NCI-H345 treated with DMSO at 0.1 percent for 48 hours (cell line): ENCODE measurements around the gene PLA2G5.
"Not testable (repeated sequence)": the region's sequence is repeated elsewhere in the genome, so short reads cannot be mapped to it uniquely, and the experiment has no call there.

Experiments used
- DNase-seq: peaks from one replicate; lab custom pipeline; 2025; ENCODE audit not compliant: unreplicated experiment; lab: John Stamatoyannopoulos, UW

Gene PLA2G5, protein sequence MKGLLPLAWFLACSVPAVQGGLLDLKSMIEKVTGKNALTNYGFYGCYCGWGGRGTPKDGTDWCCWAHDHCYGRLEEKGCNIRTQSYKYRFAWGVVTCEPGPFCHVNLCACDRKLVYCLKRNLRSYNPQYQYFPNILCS

GRCh38 chr1:20069874-20070273, at the start of gene PLA2G5:
Gene PLA2G5 (plus strand): TSS chr1:20070194. CDS start chr1:20084831, 14,637 bp downstream.
- no peak for DNase-seq

- no peak for DNase-seq
These were observed 41.9 kb upstream of the PLA2G5 start for GRCh38 chr1:20028125-20028524.

DNA sequence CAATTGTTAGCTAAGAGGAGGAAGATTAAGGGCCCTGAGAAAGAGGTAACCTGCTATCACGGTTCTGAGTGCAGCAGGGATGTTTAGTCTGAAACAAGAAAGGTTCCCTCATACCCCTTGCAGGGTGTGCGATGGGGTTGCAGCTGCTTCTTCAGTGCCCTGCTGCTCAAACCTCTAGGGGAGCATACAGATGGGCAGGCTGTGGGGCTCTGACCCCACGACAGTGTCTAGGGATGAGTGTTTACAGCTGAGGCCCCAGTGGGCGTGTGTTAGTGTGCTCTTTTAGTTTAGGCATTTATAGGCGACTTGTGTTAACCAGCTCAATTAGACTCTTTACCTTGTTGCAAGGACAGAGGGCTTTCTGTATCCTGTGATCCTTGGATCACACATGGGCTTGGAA, 41.3 kb upstream of the PLA2G5 start:
- DNase-seq = no peak

GRCh38 chr1:20029178-20029912, 40.6 kb upstream of the PLA2G5 start:
- DNase-seq = no peak

DNA sequence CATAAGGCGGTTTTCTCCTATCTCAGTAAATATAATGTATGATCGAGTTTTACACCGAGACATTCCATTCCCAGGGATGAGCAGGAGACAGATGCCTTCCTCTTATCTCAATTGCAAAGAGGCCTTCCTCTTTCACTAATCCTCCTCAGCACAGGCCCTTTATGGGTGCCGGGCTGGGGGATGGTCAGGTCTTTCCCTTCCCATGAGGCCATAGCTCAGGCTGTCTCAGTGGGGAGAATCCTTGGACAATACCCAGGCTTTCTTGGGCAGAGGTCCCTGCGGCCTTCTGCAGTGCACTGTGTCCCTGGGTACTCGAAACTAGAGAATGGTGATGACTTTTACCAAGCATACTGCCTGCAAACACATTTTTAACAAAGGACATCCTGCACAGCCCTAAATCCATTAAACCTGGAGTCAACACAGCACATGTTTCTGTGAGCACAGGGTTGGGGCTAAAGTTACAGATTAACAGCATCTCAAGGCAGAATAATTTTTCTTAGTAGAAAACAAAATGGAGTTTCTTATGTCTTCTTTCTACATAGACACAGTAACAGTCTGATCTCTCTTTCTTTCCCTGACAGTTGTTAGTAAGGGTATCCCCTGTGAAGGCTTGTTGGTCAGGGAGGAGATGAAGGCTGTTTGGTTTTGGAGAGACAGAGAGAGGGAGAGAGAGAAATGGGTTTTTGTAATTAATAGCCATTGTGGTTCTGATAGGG, 39.4 kb upstream of the PLA2G5 start:
- DNase-seq = not testable (repeated sequence)

DNA sequence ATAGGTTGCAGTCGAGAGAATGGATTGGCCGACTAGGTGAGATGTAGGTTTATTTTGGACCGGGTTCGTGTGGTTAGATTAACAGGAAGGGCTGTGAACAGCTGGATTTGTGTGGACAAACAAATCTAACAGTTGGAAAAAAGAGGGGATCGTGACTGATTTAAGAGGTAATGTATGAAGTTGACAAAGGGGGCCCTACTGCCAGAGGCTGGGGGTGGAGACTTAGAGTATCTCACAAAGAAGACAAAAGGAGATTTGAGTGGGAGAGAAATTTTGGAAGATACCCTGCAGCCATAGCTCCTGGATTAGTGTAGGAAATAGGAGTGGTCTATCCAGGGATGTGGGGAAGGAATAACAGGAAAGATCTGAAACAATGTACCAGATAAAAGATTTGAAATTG, 38.8 kb upstream of the PLA2G5 start:
- DNase-seq = no peak

- no peak for DNase-seq
These were observed 38.2 kb upstream of the PLA2G5 start for GRCh38 chr1:20031836-20032235.

DNA sequence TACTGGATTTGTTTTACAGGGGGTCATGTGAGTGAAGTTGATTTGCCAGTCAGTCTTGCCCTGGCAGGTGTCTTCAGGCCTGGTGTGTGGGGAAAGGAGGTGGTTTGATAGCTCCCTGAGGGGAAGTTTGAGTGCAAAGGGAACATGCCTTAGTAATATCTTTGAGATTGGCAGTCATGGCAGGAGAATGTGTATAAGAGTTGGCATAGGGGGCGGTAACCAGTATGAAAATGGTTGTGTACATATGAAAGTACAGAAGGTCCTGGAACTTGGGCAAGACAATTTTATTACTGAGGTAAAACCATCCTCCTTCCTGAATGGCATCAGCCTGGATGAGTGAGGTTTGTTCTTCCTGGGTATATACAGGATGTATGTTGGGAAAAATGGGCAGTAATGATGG, 37.6 kb upstream of the PLA2G5 start:
- no peak for DNase-seq

DNA sequence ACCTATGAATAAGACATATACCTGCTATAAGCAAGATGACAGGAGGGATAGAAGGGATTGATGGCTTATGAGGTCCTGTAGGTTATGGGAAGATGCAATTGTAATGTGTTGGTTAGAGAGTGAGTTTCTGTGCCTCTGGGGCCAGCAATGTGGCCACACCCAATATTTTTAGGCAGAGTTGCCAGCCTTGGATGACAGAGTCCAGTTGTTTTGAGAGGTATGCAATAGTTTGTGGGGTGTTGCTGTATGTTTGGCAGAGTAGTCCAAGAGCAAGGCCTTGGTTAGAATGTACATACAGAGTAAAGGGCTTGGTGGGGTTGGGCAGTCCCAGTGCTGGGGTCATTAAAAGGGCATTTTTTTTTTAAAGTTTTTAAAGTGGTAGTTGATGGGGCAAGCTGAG, 36.6 kb upstream of the PLA2G5 start:
- DNase-seq = no peak

- no peak for DNase-seq
These were observed 34.9 kb upstream of the PLA2G5 start for GRCh38 chr1:20035114-20035513.

DNA sequence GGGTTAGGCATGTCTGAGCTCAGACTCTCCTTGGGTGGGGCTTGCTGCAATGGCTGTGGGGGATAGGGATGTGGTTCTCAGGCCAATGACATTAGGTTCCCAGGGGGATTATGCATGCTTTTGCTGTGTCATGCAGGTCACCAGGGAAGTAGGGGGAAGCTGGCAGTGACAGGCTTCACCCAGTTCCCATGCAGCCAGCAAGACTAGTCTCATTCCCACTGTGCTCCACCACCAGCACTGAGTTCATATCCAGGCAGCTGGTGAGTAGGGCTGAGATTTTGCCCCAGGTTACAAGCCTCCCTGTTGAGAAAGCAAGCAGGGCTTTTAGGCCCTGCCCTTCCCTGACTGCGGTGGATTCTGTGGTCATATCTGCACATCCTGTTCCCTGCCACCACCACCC, 32.1 kb upstream of the PLA2G5 start:
- no peak for DNase-seq

DNA sequence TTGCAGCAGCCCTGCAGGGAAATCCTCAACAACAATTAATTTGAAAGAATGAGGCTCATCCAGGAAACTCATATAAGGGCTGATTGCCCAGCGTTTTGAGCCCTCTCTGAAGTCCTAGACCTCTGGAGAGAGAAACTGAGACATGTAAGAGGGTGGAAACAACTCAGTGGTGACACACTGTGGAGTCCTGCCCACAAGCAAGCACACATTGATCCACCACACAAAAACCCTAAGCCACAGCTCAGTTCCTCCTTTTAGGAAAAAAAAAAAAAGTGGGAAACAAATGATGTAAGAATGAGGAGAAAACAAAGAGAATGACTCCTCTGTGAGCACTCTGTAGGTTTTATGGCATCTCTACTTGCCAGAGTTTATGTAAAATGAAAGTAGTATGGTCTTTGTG, 22.9 kb upstream of the PLA2G5 start:
- DNase-seq = no peak

- no peak for DNase-seq
These were observed 21.4 kb upstream of the PLA2G5 start for GRCh38 chr1:20048563-20048962.

GRCh38 chr1:20049056-20049798, 20.8 kb upstream of the PLA2G5 start:
- DNase-seq = not testable (repeated sequence)

DNA sequence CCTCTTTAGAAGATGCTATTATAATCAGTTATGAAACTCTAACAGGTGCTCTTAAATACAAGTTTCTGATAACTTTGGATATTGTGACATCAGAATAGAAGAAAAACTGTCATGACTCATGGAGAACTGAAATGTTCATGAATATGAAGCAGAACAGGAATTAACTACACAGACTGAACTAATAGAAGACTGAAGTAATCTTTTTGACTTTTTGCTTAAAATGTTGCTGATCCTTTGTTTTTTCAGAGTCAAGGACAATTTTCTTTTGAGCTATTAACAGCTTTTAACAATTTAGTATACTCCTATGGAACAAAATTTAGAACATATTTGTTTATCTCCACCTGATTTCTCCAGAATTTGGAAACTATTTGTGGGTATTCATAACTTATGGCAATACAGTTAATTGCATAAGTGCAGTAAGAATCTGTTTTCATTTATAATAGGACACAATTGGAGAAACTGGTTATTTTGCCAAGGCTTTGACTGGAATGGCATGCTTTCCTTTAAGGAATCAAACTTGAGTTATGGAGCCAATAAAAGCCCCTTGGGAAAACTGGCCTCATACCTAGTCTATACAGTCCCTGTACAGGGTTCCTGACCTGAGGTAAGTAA, 18.7 kb upstream of the PLA2G5 start:
- DNase-seq = no peak

- no peak for DNase-seq
These were observed 17.6 kb upstream of the PLA2G5 start for GRCh38 chr1:20052386-20052785.

DNA sequence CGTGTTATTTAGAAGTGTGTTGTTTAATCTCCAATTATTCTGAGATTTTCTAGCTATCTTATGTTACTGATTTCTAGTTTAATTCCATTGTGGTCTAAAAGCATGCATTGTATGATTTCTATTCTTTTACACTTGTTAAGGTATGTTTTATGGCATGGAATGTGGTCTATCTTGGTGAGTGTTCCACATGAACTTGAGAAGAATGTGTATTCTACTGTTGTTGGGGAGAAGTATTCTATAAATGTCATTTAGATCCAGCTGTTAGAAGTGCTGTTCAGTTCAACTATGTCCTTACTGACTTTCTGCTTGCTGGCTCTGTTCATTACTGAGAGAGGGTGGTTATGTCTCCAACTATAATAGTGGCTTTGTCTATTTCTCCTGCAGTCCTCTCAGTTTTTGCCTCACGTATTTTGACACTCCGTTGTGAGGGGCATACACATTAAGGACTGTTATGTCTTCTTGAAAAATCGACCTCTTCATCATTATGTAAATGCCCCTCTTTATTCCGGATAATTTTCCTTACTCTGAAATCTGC, 12.0 kb upstream of the PLA2G5 start:
- no peak for DNase-seq

DNA sequence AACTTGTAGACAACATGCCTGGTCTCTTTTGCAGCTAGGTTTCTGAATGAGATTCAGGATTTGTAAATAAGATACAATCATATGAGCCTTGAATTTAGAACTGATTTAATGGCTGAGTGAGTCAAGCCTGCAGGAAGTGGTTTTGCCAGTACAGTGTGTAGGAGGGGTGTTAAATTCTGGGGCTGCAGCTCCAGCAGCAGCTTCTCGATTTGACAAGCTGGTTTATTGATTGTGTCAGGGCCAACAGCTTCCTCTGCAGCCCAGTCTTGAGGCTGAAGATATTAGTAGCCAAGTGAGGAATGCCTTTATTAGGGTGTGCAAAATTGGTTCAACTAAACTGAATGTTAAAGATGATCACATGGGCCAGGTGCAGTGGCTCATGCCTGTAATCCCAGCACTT, 11.5 kb upstream of the PLA2G5 start:
- DNase-seq = no peak

GRCh38 chr1:20059847-20060246, 10.1 kb upstream of the PLA2G5 start:
- DNase-seq = no peak

DNA sequence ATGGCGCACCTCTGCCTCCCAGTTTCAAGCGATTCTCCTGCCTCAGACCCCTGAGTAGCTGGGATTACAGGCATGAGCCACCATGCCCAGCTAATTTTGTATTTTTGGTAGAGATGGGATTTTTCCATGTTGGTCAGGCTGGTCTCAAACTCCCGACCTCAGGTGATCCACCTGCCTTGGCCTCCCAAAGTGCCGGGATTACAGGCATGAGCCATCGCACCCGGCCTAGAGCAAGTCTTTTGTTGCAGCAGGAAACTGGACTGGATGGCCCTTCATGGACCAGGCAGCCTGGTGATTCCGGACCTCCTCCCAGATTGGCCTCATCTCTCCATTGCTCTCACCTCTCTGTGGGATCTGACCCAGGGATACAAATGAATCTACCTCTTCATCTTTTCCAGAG, 9.2 kb upstream of the PLA2G5 start:
- DNase-seq = not testable (repeated sequence)

DNA sequence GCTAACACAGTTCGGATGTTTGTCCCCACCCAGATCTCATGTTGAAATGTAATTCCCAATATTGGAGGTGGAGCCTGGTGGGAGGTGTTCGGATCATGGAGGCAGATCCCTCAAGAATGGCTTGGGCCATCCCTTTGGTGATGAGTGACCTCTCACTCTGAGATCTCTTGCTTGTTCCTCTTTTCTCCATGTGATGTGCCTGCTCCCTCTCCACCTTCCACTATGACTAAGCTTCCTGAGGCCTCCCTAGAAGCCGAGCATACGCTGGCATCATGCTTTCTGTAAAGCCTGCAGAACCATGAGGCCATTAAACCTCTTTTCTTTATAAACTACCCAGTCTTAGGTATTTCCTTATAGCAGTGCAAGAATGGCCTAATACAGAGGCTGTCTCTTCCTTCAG, 8.1 kb upstream of the PLA2G5 start:
- no peak for DNase-seq
